HepG2 (cell line): ENCODE data around the gene ARHGEF16. TPM values are rescaled to one million over a fixed set of nuclear protein-coding genes. Genes with fewer than 3 reads are reported as not detected.

Source experiments
- ARNTL ChIP-seq: sonication (generic); formaldehyde crosslinking; IDR thresholded peaks from 2 replicates; pipeline ENCODE4 v1.4.0; 2020; ENCODE audit warnings: mild to moderate bottlenecking, missing genetic modification reagents
- CBX2 ChIP-seq, 2 experiments: fragments of 200-600 bp in 1 of 2; sonication (generic); formaldehyde crosslinking in 1 of 2; IDR thresholded peaks; 2 replicates each; pipeline versions ENCODE4 v1.7.0 to v1.8.1; 2018 to 2022; ENCODE audit warnings: low read depth in 2 of 2, low read length in 1 of 2, mild to moderate bottlenecking in 1 of 2, missing genetic modification reagents in 1 of 2
- CC2D1A ChIP-seq: sonication (generic); formaldehyde crosslinking; IDR thresholded peaks from 2 replicates; pipeline ENCODE4 v1.8.1; 2023; ENCODE audit warnings: mild to moderate bottlenecking, missing genetic modification reagents
- DRAP1 ChIP-seq: IDR thresholded peaks from 2 replicates; pipeline ENCODE4 v1.6.1; 2016; ENCODE audit warnings: missing genetic modification reagents, missing compliant biosample characterization
- FOSL2 ChIP-seq: sonication (generic); formaldehyde crosslinking; IDR thresholded peaks from 2 replicates; pipeline ENCODE4 v1.4.0; 2020; ENCODE audit warnings: missing genetic modification reagents
- FOXA1 ChIP-seq, 2 experiments: fragments of 450-650 bp in 1 of 2; sonication (generic) in 1 of 2; formaldehyde crosslinking in 1 of 2; IDR thresholded peaks; 2 replicates each; pipeline versions ENCODE4 v1.4.0 to v1.6.1; 2016 to 2020; ENCODE audit warnings: missing genetic modification reagents in 1 of 2
- KLF16 ChIP-seq, 2 experiments: sonication (generic) in 1 of 2; formaldehyde crosslinking in 1 of 2; IDR thresholded peaks; 2 replicates each; pipeline versions ENCODE4 v1.6.1 to v1.8.0; 2016 to 2023; ENCODE audit warnings: missing genetic modification reagents in 2 of 2, missing compliant biosample characterization in 1 of 2
- MIER2 ChIP-seq: IDR thresholded peaks from 2 replicates; pipeline ENCODE4 v1.6.1; 2016; ENCODE audit warnings: missing biosample characterization, missing genetic modification reagents
- MLLT10 ChIP-seq: sonication (generic); formaldehyde crosslinking; IDR thresholded peaks from 2 replicates; pipeline ENCODE4 v1.4.0; 2020; ENCODE audit warnings: missing genetic modification reagents
- NFYC ChIP-seq: IDR thresholded peaks from 2 replicates; pipeline ENCODE4 v1.6.1; 2016; ENCODE audit warnings: missing genetic modification reagents, missing compliant biosample characterization
- NR2F6 ChIP-seq, 2 experiments: IDR thresholded peaks; 2 replicates each; pipeline ENCODE4 v1.6.1; 2016; ENCODE audit warnings: antibody characterized with exemption in 1 of 2, mild to moderate bottlenecking in 1 of 2
- PAWR ChIP-seq: sonication (generic); formaldehyde crosslinking; IDR thresholded peaks from 2 replicates; pipeline ENCODE4 v1.4.0; 2020; ENCODE audit warnings: missing genetic modification reagents, mild to moderate bottlenecking, borderline replicate concordance
- PPARG ChIP-seq: conservative IDR thresholded peaks from 2 replicates; pipeline ENCODE4 v1.6.1; 2016; ENCODE audit warnings: missing biosample characterization, missing genetic modification reagents
- RNF2 ChIP-seq: fragments of 450-650 bp; conservative IDR thresholded peaks from 2 replicates; pipeline ENCODE4 v1.6.1; 2016; ENCODE audit warnings: low read depth
- RXRA ChIP-seq: sonication (generic); formaldehyde crosslinking; IDR thresholded peaks from 2 replicates; pipeline ENCODE4 v1.5.1; 2020; ENCODE audit warnings: missing genetic modification reagents
- SOX5 ChIP-seq: IDR thresholded peaks from 2 replicates; pipeline ENCODE4 v1.6.1; 2016; ENCODE audit warnings: borderline replicate concordance
- ZBTB20 ChIP-seq: sonication (generic); formaldehyde crosslinking; IDR thresholded peaks from 2 replicates; pipeline ENCODE4 v1.8.1; 2023; ENCODE audit warnings: missing genetic modification reagents, low read depth, mild to moderate bottlenecking, borderline replicate concordance
- ZNF274 ChIP-seq: sonication (generic); formaldehyde crosslinking; IDR thresholded peaks from 2 replicates; pipeline ENCODE4 v1.5.1; 2020; ENCODE audit warnings: mild to moderate bottlenecking, missing genetic modification reagents
- ZNF44 ChIP-seq: sonication (generic); formaldehyde crosslinking; IDR thresholded peaks from 2 replicates; pipeline ENCODE4 v1.5.1; 2020; ENCODE audit warnings: mild to moderate bottlenecking, missing genetic modification reagents
- ZNF543 ChIP-seq: sonication (generic); formaldehyde crosslinking; IDR thresholded peaks from 2 replicates; pipeline ENCODE4 v1.4.0; 2020; ENCODE audit warnings: mild to moderate bottlenecking, missing genetic modification reagents
- ZNF552 ChIP-seq: sonication (generic); formaldehyde crosslinking; IDR thresholded peaks from 2 replicates; pipeline ENCODE4 v1.9.0; 2022; ENCODE audit warnings: missing genetic modification reagents, mild to moderate bottlenecking, borderline replicate concordance
- ZNF556 ChIP-seq: sonication (generic); formaldehyde crosslinking; IDR thresholded peaks from 2 replicates; pipeline ENCODE4 v1.4.0; 2020; ENCODE audit warnings: mild to moderate bottlenecking, missing genetic modification reagents, borderline replicate concordance
- ZNF572 ChIP-seq: sonication (generic); formaldehyde crosslinking; IDR thresholded peaks from 2 replicates; pipeline ENCODE4 v1.5.1; 2020; ENCODE audit warnings: mild to moderate bottlenecking, missing genetic modification reagents
- ZNF816 ChIP-seq: sonication (generic); formaldehyde crosslinking; IDR thresholded peaks from 2 replicates; pipeline ENCODE4 v1.8.0; 2022; ENCODE audit warnings: missing genetic modification reagents, mild to moderate bottlenecking, borderline replicate concordance
- polyA plus RNA-seq, 8 experiments: library from polyadenylated mRNA; depleted of rRNA in 3 of 8; stranded (reverse) in 7 of 8; unstranded in 1 of 8; fragments of >200 nt; fragmentation: Illumina TruSeq in 4 of 8; extraction: Trizol in 4 of 8; gene quantifications; 2 replicates each; pipeline versions ENCODE4 v1.2.1 to v1.2.3, GENCODE V29; 2011 to 2016; ENCODE audit warnings: low read depth in 4 of 8, missing spikeins in 1 of 8, mixed read lengths in 1 of 8; ENCODE audit not compliant: insufficient read depth in 1 of 8
- total RNA-seq, 5 experiments: library from RNA; depleted of rRNA; stranded (reverse); fragments of >200 nt; fragmentation: Illumina TruSeq; extraction: Trizol; gene quantifications; 2 replicates each; pipeline ENCODE4 v1.2.3, GENCODE V29; 2016; ENCODE audit warnings: low read depth in 1 of 5
- TF ChIP-seq, protein P1 (sequence below): sonication (generic); formaldehyde crosslinking; IDR thresholded peaks from 2 replicates; pipeline ENCODE4 v1.4.0; 2020; ENCODE audit warnings: missing genetic modification reagents, mild to moderate bottlenecking, borderline replicate concordance
- TF ChIP-seq, protein P2 (sequence below): sonication (generic); formaldehyde crosslinking; conservative IDR thresholded peaks from 2 replicates; pipeline ENCODE4 v1.4.0; 2020; ENCODE audit warnings: missing genetic modification reagents
- TF ChIP-seq, protein P3 (sequence below): sonication (generic); formaldehyde crosslinking; IDR thresholded peaks from 2 replicates; pipeline ENCODE4 v1.5.0; 2020; ENCODE audit warnings: missing genetic modification reagents, mild to moderate bottlenecking, borderline replicate concordance

ARHGEF16 gene
- total and polyA plus RNA-seq, 2 of the 13 experiments (the other 11 are each of a cell fraction or from before 2014, with no cell fraction given) = 20.3 to 39.9 TPM

DNA sequence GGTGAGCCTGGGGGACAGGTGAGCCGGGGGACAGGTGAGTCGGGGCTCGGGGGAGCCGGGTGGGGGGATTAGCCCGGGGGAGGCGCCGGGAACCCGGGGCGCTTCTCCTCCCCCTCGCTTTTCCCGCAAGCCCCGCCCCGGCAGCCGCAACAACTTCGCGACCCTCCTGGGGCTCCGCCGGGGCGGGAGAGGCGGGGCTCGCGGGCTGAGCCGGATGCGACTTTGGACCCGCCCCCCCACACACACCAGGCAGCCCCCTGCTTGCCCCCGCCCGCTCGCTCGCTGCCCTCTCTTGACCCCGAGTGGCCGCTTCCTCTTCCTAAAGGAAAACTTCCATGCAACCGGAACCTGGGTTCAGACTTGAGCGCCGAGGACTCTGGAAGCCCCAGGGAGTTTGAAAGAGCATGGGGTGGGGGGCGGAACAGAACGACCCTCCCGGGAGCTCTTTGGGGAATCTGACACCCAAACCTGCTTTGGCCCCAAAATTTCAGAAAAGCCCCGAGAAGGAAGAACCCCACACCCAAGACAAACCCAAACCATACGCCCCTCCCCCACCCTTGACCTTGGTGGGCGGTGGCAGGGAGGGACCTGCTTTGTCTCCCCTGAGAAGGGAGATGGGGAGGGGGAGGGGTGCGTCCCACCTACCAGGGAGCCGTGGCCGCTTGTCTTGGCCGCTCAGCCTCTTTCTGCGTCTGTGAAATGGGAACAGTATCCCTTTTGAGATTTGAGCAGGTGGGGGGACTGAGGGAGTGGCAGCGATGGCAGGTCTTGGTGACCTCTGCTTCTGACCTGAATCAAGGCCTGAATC, 550 bp downstream of the ARHGEF16 start (continued):
- TF ChIP-seq ZNF572 (CRISPR knock-in tag) (no peak), NR2F6 (IDR thresholded peaks at IDR 0.05) (peak; percentile 86), NR2F6 (CRISPR knock-in tag; IDR thresholded peaks at IDR 0.05) (peak; percentile 92), DRAP1 (CRISPR knock-in tag) (0 out of 2 replicates have a peak, but pooled peaks have one; percentile 22), NFYC (CRISPR knock-in tag) (no peak), ZNF816 (CRISPR knock-in tag) (no peak), FOSL2 (CRISPR knock-in tag) (peak; percentile 46; the same call in 1 of the 2 replicates), PAWR (CRISPR knock-in tag) (no peak), MLLT10 (no peak), ZNF543 (CRISPR knock-in tag) (peak; percentile 31; the same call in 1 of the 2 replicates), CBX2 (IDR thresholded peaks at IDR 0.05; ENCODE audit: low read depth, low read length) (no peak), CBX2 (CRISPR knock-in tag; IDR thresholded peaks at IDR 0.05; ENCODE audit: low read depth) (no peak), RXRA (CRISPR knock-in tag) (peak; percentile 98), MIER2 (no peak), ARNTL (CRISPR knock-in tag) (0 out of 2 replicates have a peak, but pooled peaks have one; percentile 46), CC2D1A (CRISPR knock-in tag) (no peak), FOXA1 (IDR thresholded peaks at IDR 0.05) (no peak), FOXA1 (CRISPR knock-in tag; IDR thresholded peaks at IDR 0.05) (no peak), SOX5 (CRISPR knock-in tag) (peak; percentile 10; the same call in 1 of the 2 replicates), RNF2 (no peak), PPARG (CRISPR knock-in tag) (peak; percentile 39; the same call in 1 of the 2 replicates), KLF16 (CRISPR knock-in tag; IDR thresholded peaks at IDR 0.05) (no peak), ZNF274 (CRISPR knock-in tag) (no peak), ZBTB20 (CRISPR knock-in tag) (no peak), ZNF44 (no peak), ZNF552 (no peak), ZNF556 (0 out of 2 replicates have a peak, but pooled peaks have one; percentile 10)
- TF ChIP-seq, protein P1, sequence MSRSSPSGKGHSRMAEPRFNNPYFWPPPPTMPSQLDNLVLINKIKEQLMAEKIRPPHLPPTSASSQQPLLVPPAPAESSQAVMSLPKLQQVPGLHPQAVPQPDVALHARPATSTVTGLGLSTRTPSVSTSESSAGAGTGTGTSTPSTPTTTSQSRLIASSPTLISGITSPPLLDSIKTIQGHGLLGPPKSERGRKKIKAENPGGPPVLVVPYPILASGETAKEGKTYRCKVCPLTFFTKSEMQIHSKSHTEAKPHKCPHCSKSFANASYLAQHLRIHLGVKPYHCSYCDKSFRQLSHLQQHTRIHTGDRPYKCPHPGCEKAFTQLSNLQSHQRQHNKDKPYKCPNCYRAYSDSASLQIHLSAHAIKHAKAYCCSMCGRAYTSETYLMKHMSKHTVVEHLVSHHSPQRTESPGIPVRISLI (CRISPR knock-in tag) = no peak
- TF ChIP-seq, protein P2, sequence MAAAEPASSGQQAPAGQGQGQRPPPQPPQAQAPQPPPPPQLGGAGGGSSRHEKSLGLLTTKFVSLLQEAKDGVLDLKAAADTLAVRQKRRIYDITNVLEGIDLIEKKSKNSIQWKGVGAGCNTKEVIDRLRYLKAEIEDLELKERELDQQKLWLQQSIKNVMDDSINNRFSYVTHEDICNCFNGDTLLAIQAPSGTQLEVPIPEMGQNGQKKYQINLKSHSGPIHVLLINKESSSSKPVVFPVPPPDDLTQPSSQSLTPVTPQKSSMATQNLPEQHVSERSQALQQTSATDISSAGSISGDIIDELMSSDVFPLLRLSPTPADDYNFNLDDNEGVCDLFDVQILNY (CRISPR knock-in tag) = no peak
- TF ChIP-seq, protein P3, sequence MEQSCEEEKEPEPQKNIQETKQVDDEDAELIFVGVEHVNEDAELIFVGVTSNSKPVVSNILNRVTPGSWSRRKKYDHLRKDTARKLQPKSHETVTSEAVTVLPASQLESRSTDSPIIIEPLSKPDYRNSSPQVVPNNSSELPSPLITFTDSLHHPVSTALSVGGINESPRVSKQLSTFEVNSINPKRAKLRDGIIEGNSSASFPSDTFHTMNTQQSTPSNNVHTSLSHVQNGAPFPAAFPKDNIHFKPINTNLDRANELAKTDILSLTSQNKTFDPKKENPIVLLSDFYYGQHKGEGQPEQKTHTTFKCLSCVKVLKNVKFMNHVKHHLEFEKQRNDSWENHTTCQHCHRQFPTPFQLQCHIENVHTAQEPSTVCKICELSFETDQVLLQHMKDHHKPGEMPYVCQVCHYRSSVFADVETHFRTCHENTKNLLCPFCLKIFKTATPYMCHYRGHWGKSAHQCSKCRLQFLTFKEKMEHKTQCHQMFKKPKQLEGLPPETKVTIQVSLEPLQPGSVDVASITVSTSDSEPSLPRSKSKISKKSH (CRISPR knock-in tag) = no peak; the same call in 1 of the 2 replicates
